ENCODE data around the gene ACLY. TPM values are rescaled to one million over a fixed set of nuclear protein-coding genes. Genes with fewer than 3 reads are reported as not detected.
A peak's percentile ranks its signal among the peaks of the same experiment; 100 is the strongest.

The ACLY gene
- total and polyA plus RNA-seq, 2 of the 13 experiments (the other 11 are each of a cell fraction or from before 2014, with no cell fraction given) = 111 to 218 TPM

DNA sequence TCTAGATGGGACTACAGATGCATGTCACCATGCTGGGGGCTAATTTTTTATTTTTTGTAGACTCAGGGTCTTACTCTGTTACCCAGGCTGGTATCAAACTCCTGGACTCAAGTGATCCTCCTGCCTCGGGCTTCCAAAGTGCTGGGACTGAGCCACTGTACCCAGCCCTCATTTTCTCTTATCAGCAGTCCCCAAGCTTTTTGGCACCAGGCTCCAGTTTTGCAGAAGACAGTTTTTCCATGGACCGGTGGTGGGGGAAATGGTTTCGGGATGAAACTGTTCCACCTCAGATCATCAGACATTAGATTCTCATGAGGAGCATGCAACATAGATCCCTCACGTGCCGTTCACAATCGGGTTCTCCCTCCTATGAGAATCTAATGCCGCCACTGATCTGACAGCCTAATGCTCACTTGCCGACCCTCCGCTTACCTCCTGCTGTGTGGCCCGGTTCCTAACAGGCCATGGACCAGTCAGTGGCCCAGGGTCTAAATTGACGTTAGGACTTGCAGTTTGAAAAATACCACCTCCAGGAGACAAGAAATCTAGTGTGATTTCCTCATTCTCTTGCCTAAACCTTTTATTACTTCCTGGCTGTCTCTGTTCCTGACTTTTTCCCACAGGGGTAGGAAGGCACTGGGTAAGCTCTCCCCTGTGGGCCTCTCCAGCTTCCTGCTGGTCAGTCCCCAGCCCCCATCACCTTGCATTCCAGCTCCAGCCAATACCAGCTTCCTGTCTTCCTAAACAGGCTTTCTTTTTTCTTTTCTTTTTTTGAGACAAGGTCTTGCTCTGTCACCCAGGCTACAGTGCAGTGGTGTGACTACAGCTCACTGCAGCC is 38.5 kb upstream of the ACLY start (continued):
- TF ChIP-seq TMF1 (CRISPR knock-in tag; IDR thresholded peaks at IDR 0.05; ENCODE audit: low read depth) (no peak), DMAP1 (CRISPR knock-in tag; IDR thresholded peaks at IDR 0.05) (no peak; the same call in 1 of the 2 replicates), RFXAP (CRISPR knock-in tag; IDR thresholded peaks at IDR 0.05; ENCODE audit: borderline replicate concordance) (no peak; the same call in 1 of the 2 replicates), NR3C1 (CRISPR knock-in tag; IDR thresholded peaks at IDR 0.05) (no peak), THYN1 (CRISPR knock-in tag; IDR thresholded peaks at IDR 0.05; ENCODE audit: borderline replicate concordance, low read depth) (no peak), ZSCAN12 (CRISPR knock-in tag; IDR thresholded peaks at IDR 0.05) (no peak), ZBTB38 (CRISPR knock-in tag; IDR thresholded peaks at IDR 0.05) (peak; percentile 71; the same call in 1 of the 2 replicates), CENPT (CRISPR knock-in tag; IDR thresholded peaks at IDR 0.05; ENCODE audit: low read depth) (no peak), ZFP37 (CRISPR knock-in tag; IDR thresholded peaks at IDR 0.05; ENCODE audit: borderline replicate concordance) (no peak), SIN3A (IDR thresholded peaks at IDR 0.05; ENCODE audit: borderline replicate concordance, low read depth, low read length) (no peak), MED8 (CRISPR knock-in tag; IDR thresholded peaks at IDR 0.05; ENCODE audit: insufficient replicate concordance) (peak; percentile 66), SOX13 (IDR thresholded peaks at IDR 0.05) (no peak), SOX13 (CRISPR knock-in tag; conservative IDR thresholded peaks at IDR 0.05 in 1 of 2, IDR thresholded peaks at IDR 0.05 in 1 of 2) (peak in 1 of 2 experiments; percentile 48; a peak in 1 of 4 replicates), ZBTB10 (CRISPR knock-in tag; IDR thresholded peaks at IDR 0.05; ENCODE audit: borderline replicate concordance) (no peak), GABPA (IDR thresholded peaks at IDR 0.05; ENCODE audit: low read depth, low read length) (no peak), GABPA (CRISPR knock-in tag; IDR thresholded peaks at IDR 0.05; ENCODE audit: low read depth) (peak; percentile 61), EEA1 (CRISPR knock-in tag; IDR thresholded peaks at IDR 0.05; ENCODE audit: borderline replicate concordance) (no peak), CTCF (CRISPR knock-in tag; IDR thresholded peaks at IDR 0.05) (peak; percentile 19; the same call in 1 of the 2 replicates), ZNF550 (CRISPR knock-in tag; IDR thresholded peaks at IDR 0.05; ENCODE audit: borderline replicate concordance) (no peak), ZNF557 (CRISPR knock-in tag; IDR thresholded peaks at IDR 0.05) (no peak), SAFB2 (CRISPR knock-in tag; IDR thresholded peaks at IDR 0.05; ENCODE audit: borderline replicate concordance, low read depth) (no peak; the same call in 1 of the 2 replicates), ZNF75D (CRISPR knock-in tag; IDR thresholded peaks at IDR 0.05; ENCODE audit: borderline replicate concordance) (no peak)
- TF ChIP-seq, protein P1, sequence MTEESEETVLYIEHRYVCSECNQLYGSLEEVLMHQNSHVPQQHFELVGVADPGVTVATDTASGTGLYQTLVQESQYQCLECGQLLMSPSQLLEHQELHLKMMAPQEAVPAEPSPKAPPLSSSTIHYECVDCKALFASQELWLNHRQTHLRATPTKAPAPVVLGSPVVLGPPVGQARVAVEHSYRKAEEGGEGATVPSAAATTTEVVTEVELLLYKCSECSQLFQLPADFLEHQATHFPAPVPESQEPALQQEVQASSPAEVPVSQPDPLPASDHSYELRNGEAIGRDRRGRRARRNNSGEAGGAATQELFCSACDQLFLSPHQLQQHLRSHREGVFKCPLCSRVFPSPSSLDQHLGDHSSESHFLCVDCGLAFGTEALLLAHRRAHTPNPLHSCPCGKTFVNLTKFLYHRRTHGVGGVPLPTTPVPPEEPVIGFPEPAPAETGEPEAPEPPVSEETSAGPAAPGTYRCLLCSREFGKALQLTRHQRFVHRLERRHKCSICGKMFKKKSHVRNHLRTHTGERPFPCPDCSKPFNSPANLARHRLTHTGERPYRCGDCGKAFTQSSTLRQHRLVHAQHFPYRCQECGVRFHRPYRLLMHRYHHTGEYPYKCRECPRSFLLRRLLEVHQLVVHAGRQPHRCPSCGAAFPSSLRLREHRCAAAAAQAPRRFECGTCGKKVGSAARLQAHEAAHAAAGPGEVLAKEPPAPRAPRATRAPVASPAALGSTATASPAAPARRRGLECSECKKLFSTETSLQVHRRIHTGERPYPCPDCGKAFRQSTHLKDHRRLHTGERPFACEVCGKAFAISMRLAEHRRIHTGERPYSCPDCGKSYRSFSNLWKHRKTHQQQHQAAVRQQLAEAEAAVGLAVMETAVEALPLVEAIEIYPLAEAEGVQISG (CRISPR knock-in tag; IDR thresholded peaks at IDR 0.05) = 0 out of 2 replicates have a peak, but pooled peaks have one; percentile 36

Measured in HepG2 (cell line).